ENCODE data around the gene SPDYE5. TPM values are rescaled to one million over a fixed set of nuclear protein-coding genes. Genes with fewer than 3 reads are reported as not detected.
"Not testable (repeated sequence)": the region's sequence is repeated elsewhere in the genome, so short reads cannot be mapped to it uniquely, and the experiment has no call there.

Gene SPDYE5, protein sequence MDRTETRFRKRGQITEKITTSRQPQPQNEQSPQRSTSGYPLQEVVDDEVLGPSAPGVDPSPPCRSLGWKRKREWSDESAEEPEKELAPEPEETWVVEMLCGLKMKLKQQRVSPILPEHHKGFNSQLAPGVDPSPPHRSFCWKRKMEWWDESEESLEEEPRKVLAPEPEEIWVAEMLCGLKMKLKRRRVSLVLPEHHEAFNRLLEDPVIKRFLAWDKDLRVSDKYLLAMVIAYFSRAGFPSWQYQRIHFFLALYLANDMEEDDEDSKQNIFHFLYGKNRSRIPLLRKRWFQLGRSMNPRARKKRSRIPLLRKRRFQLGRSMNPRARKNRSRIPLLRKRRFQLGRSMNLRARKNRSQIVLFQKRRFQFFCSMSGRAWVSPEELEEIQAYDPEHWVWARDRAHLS
- 1 to 10 TPM in 2 of 3 donors, under 1 TPM in 1; 0.79 to 1.2 (median 1.0) TPM for polyA plus RNA-seq (ENCODE audit: insufficient read length in 3 of 3)

DNA sequence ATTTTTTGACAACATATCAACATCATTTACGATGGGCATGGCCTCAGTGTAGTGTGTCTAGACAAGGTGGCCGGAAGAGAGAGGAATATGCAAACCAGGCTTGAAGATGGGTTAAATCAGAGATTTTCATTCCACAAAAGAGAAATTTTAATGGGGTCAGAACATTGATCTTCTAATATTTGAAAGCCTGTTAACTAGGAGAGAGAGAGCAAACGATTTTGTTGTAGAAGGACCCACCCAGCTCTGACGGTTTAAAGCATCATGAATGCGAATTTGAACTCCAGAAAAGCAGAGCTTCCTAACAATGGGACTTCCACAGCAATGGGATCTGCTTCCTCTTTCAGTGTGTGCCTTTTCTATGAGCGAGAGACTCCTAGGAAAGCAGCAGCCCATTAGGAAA lies at the start of gene SPDYE5:
Gene SPDYE5, plus strand, starts transcription at position 301 of the 400 bp plus-strand sequence. CDS start 1,728 bp downstream, outside the sequence.
- DNase-seq (ENCODE audit: low read depth in 3 of 3, low spot score in 2 of 3): not testable (repeated sequence)

DNA sequence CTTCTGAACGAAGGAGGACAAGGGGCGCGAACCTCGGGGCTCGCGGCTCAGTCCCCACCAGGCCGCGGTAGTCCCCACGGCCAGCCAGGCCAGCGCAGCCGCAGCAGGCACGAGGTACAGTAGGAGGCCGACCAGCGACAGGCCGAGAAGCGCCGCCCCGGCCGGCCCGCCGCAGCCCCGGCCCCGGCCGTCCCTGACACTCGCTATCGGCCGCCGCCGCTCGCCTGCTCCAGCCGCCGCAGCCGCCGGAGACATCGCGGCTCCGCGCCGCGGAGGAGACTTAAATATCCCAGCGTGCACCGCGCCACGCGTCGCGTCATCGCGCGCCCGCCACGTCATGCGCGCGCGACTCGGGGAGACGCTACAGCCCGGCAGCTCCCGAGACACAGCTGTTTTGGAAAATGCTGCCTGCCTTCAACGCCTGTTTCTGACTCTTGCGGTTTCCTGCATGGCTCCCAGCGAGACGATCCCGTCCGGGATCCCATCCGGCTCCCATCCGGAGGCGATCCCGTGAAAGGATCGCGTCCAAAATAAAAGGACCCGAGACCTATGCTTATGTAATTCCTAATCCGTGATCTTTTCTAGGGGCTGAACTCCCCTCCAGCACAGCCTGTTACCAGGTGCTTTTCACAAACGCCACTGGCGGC lies 49.5 kb upstream of the SPDYE5 start:
- DNase-seq (ENCODE audit: low read depth in 3 of 3, low spot score in 2 of 3): not testable (repeated sequence)

DNA sequence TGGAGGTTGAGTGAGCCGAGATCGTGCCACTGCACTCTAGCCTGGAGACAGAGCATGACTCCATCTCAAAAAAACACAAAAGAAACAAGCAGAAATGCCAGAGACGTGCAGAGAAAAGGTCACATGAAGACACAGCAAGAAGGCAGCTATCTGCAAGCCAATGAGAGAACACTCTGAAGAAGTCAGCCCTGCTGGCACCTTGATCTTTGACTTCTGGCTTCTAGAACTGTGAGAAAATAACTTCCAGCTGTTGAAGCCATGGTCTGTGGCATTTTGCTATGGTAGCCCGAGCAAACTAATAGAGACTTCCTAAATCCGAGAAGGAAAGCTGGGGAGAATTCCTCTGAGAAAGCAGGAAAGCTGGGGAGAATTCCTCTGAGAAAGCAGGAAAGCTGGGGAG lies 42.2 kb upstream of the SPDYE5 start:
- DNase-seq (ENCODE audit: low read depth in 3 of 3, low spot score in 2 of 3): not testable (repeated sequence)

DNA sequence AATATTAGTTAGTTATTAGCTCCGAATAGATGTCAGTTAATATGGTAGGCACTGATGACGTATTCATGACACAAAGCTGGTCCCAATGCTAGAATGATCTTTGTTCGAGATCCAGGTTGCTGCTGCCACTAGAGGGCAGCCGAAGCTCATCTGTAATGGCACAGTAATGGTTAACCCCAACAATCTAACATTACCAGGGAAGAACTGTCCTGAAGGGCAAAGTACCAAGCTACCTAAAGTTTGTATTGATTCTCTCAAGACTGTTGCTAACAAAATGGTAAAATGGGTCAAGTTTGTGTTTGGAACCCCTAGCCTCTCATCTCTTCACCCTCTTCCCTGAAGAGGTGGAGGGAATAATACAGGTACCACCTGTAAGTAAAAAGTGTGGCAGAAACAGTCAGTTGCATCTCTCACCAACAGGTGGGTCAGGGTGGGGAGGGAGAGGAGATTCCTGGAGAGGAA lies 39.6 kb upstream of the SPDYE5 start:
- DNase-seq (ENCODE audit: low read depth in 3 of 3, low spot score in 2 of 3): not testable (repeated sequence)

DNA sequence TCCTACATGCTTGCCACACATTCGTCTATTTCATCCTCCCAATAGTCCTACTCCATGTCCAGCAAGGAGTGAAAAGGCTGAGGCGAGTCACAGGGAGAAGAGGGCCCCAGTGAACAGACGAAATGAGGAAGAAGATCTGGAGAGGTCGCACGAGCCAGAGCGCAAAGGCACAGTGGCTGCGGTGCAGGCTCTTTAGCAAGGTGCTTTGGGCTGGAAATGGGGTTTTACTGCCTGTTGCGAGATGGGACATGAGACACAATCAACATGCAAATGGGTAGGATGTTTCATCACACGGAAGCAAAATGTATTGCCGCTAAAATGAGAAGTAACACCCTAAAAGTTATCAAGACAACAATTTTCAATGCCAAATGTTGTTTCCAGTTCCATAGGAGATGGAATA lies 35.7 kb upstream of the SPDYE5 start:
- DNase-seq (ENCODE audit: low read depth in 3 of 3, low spot score in 2 of 3): not testable (repeated sequence)

DNA sequence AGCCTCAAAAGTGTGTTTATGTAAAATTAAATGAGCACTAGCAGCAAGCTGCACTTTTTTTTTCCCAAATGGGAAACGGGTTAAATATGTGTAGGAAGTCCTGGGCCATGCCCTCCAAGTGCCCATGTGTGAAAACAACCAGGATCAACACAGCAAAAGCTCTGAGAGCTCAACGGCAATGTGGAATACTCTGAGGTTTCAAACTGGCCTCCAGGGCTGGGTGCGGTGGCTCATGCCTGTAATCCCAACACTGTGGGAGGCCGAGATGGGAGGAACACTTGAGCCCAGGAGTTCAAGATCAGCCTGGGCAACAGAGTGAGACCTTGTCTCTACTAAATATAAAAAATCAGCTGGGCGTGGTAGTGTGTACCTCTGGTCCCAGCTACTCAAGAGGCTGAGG lies 34.1 kb upstream of the SPDYE5 start:
- not testable (repeated sequence) for DNase-seq (ENCODE audit: low read depth in 3 of 3, low spot score in 2 of 3)

DNA sequence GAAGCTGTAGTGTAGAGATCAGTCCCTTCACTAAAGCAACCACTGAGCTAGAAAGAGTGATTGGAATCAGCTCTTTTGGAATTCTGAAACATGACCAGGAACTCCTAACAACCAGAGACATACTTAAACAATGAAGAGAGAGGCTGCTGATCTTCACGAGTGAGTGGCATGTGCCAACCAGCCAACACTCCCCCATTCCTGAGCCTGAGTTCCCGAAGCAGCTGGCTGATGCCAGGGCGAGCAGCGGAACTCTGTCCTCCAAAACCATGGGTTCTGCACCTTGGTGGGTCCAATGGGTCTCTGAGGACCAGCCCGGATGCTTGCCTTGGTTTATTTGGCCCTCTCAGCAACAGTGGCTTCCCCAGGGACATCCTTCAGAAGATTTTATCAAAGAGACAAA lies 31.6 kb upstream of the SPDYE5 start:
- DNase-seq (ENCODE audit: low read depth in 3 of 3, low spot score in 2 of 3): not testable (repeated sequence)

DNA sequence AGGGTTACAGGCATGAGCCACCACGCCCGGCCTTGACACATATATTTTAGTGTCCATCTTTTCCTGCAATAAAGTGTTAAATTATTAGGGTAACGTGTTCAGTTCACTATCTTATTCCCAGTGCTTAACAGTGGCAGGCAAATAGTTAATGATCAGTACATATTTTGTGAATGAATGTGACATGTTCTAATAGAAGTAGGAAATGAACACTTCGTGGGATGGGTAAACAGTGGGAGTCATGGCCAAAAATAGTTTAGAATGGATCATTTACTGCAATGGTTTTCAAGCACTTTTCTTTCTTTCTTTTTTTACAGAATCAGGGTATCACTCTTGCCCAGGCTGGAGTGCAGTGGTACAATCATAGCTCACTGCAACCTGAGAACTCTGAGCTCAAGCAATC lies 22.0 kb upstream of the SPDYE5 start:
- not testable (repeated sequence) for DNase-seq (ENCODE audit: low read depth in 3 of 3, low spot score in 2 of 3)

DNA sequence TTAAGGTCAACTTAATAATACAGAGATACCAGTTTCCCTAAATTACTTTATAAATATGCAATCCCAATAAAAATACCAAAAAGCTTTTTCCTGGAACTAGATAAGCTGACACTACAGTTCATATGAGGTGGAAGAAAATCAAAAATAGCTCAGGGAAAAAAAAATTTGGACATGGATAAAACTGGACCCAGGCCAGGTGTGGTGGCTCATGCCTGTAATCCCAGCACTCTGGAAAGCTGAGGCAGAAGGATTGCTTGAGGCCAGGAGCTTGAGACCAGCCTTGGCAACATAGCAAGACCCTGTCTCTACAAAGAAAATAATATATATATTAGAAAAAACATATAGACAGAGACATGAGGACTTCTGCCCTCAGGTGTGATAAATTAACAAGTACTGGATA lies 14.7 kb upstream of the SPDYE5 start:
- not testable (repeated sequence) for DNase-seq (ENCODE audit: low read depth in 3 of 3, low spot score in 2 of 3)

DNA sequence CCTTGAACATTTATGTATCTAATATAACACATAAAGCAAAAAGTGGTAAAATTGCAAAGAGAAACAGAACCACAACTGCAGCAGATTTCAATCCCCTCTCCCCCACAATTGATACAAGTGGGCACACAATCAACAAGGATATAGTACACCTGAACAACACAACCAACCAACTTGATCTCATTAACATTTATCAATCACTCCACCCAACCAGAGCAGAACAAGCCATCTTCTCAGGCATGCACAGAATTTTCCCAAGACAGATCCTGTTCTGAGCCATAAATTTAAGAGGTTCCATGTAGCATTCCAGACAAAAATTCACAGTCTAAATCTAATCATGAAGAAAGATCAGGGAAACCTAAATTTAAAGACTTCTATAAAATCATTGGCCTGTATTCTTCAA lies 11.8 kb upstream of the SPDYE5 start:
- not testable (repeated sequence) for DNase-seq (ENCODE audit: low read depth in 3 of 3, low spot score in 2 of 3)

DNA sequence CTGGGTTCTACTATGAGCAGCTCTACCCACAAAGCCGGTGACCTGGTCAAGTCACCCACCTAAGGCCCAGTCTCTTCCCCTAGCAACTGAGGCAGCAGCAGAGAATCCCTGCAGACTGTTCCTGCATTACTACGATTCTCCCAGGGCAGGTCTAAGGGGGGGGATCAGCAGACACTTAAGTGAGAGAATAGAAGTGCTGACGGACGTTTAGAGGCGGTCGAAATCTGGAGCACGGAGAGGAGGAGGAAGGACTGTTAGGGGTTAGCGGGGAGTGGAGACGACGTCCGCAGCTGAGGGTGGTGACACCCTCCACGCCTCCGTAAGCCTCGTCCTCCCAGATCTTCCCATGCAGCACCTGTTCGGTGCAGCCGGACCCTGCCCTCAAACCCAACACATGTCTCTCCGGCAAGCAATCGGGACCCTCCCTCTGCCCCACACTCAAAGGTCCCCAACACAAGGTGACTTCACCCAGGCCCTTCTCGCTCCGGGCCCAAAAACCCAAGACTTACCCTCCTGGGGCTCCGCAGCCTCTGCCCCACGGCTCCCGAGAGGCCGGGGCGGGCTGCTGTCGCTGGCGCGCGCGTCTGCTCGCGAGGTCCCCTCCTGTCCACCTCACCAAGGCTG lies 6.7 kb upstream of the SPDYE5 start:
- DNase-seq (ENCODE audit: low read depth in 3 of 3, low spot score in 2 of 3): not testable (repeated sequence)

DNA sequence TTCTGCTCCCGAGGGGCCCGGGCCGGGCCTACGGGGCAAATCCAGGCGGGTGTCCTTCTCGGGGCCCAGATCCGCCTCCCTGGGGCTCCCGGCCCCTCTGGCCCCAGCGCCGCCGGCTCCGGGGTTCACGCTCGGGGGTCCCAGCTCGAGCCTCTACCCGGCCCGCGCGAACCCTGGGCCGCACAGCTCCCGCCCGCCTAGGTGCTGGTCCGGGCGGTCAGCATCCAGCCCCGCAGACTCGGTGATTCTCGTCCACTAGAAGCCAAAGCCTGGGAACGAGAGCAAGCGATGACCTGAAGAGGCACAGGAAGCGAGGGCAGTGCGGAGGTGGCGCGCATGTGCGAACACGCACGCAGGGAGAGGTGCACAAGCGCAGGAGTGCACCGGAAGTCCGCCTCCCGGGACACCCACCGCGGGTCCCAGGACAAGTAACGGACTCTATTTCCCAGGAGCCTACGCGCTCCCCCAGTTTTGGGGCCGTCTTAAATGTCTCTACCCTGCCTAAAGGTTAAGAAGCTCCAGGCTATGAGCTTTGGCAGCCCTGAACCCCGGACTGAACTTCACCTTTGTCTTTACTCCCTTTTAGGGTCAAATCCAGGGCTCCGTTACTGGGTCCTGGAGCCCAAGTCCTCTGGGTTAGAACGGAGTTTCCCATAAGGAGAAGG lies 6.0 kb upstream of the SPDYE5 start, which contains the start of gene POM121C:
Gene POM121C, minus strand, starts transcription at position 321 of the 665 bp plus-strand sequence. CDS start 44,803 bp downstream, outside the sequence.
- DNase-seq (ENCODE audit: low read depth in 3 of 3, low spot score in 2 of 3): peak; percentile 56 to 81 (median 78)

DNA sequence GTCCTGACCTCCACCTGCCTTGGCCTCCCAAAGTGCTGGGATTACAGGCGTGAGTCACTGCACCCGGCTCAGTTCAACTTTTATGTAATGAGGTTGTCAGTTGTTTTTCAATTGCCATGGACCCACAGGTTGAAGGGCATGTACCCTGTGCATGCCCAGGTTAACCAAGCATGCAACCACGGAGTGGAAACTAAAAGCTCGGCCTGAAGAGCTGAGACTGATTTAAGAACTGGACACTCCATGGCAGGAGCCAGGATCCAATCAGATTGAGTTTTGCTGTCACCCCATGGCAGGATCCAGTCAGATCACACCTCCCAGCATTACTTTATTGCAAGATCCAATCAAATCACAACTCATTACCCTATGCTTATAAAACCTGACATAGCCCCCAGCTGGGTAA lies 16.9 kb downstream of the SPDYE5 start:
- DNase-seq (ENCODE audit: low read depth in 3 of 3, low spot score in 2 of 3): not testable (repeated sequence)

DNA sequence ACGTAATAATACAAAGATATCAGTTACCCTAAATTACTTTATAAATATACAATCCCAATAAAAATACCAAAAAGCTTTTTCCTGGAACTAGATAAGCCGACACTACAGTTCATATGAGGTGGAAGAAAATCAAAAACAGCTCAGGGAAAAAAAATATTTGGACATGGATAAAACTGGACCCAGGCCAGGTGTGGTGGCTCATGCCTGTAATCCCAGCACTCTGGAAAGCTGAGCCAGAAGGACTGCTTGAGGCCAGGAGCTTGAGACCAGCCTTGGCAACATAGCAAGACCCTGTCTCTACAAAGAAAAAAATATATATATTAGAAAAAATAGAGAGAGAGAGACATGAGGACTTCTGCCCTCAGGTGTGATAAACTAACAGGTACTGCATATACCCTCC lies 26.7 kb downstream of the SPDYE5 start:
- DNase-seq (ENCODE audit: low read depth in 3 of 3, low spot score in 2 of 3): not testable (repeated sequence)

DNA sequence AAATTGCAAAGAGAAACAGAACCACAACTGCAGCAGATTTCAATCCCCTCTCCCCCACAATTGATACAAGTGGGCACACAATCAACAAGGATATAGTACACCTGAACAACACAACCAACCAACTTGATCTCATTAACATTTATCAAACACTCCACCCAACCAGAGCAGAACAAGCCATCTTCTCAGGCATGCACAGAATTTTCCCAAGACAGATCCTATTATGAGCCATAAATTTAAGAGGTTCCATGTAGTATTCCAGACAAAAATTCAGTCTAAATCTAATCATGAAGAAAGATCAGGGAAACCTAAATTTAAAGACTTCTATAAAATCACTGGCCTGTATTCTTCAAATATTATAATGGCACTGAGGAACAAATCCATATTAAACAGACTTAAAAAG lies 29.6 kb downstream of the SPDYE5 start:
- not testable (repeated sequence) for DNase-seq (ENCODE audit: low read depth in 3 of 3, low spot score in 2 of 3)

DNA sequence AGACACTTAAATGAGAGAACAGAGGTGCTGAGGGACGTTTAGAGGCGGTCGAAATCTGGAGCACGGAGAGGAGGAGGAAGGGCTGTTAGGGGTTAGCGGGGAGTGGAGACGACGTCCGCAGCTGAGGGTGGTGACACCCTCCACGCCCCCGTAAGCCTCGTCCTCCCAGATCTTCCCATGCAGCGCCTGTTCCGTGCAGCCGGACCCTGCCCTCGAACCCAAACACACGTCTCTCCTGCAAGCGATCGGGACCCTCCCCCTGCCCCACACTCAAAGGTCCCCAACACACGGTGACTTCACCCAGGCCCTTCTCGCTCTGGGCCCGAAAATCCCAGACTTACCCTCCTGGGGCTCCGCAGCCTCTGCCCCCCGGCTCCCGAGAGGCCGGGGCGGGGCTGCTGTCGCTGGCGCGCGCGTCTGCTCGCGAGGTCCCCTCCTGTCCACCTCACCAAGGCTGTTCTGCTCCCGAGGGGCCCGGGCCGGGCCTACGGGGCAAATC lies 35.2 kb downstream of the SPDYE5 start:
- not testable (repeated sequence) for DNase-seq (ENCODE audit: low read depth in 3 of 3, low spot score in 2 of 3)

DNA sequence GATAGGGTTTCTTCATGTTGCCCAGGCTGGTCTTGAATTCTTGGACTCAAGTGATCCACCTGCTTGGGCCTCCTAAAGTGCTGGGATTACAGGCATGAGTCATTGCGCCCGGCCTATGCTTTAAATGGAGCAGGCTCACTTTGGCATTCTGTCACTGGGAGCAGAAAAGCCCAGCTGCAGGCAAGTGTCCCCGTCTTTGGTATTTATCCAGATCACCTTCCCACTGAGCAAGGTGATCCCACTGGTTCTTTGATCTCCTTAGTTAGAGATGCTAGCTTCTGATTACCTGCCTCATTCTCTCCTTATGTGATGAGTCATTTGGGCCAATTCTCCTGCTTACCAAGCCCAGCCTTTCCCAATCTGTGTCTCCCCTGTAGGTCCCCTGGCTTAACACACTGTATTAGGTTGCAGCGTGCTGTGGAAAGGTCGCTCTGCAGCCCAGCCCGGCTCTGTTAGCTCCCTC lies 39.3 kb downstream of the SPDYE5 start:
- DNase-seq (ENCODE audit: low read depth in 3 of 3, low spot score in 2 of 3): no peak

DNA sequence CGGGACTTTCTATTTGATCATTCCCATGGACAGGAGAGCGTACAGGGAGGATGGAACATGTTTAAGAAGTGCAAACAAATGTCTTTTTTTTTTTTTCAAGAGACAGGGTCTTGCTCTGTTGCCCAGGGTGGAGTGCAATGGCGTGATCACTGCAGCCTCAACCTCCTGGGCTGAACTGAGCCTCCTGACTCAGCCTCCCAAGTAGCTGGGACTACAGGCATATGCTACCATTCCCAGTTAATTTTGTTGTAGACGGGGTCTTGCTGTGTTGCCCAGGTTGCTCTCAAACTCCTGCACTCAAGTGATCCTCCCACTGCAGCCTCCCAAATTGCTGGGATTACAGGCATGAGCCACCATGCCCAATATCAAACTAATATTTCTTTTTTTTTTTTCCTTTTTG lies 40.5 kb downstream of the SPDYE5 start:
- DNase-seq (ENCODE audit: low read depth in 3 of 3, low spot score in 2 of 3): no peak

DNA sequence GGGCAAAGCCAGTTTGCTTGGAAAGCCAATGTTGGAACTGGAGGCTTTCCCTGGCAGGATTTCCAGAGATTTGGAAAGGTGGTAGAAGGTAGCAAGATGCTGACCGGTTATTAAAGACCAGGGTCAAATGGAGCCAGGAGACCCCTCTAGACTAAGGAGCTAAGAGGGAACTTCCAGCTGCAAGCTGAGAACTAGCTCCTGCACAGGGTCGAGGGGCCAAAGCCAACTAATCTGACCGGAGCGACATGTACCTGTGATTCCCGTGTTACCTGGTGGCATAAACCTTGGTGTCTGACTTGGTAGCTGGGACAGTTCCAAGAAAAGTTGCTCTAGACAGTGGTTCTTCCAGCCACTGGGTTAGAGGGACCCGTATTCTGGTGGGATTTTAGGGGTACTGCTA lies 41.8 kb downstream of the SPDYE5 start:
- DNase-seq (ENCODE audit: low read depth in 3 of 3, low spot score in 2 of 3): no peak

DNA sequence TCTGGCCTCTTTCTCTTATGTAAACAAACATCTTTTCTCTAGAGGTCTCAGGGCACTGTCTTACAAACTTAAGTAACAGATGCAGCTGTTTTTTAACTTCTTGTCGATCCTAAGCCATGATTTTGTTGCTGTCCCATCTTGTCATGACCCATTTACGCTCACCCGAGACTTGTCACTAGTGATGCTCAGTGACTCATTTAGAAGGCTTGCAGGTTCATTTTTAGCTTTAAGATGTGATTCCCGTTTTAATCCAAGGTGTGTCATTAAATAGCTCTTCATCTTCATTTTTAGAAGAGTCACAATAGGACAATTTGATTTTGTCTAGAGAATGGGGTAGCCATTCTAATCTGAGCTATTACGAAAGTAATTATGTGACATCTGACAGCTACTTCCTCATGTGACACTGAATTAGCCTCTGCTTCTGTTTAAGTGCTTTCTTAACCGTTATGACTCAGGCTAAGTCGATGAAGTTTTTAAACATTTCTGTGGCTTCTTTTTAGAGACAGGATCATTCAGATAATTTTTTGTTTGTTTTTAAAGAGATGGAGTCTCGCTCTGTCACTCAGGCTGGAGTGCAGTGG lies 42.7 kb downstream of the SPDYE5 start:
- DNase-seq (ENCODE audit: low read depth in 3 of 3, low spot score in 2 of 3): no peak
